GM23338 (cell line): ENCODE measurements around the gene DDX20. TPM values are rescaled to one million over a fixed set of nuclear protein-coding genes. Genes with fewer than 3 reads are reported as not detected.

Source experiments
- ATAC-seq: fragments of 200-7000 bp; cut with Tn5 transposase; 3 replicates; pipeline ENCODE4 v1.9.1; 2020
- DNase-seq: peaks from one replicate; pipeline ENCODE4 v3.0.0-alpha.2; 2015; ENCODE audit warnings: low spot score
- H2AFZ ChIP-seq: fragments of 200-600 bp; sonication (generic); 2 replicates; pipeline ENCODE4 v1.8.0; 2016; ENCODE audit warnings: antibody characterized with exemption, mild to moderate bottlenecking, moderate library complexity
- H3F3A ChIP-seq: fragments of 200-600 bp; sonication (generic); replicated peaks from 2 replicates; pipeline ENCODE4 v1.8.0; 2017; ENCODE audit warnings: antibody characterized with exemption, mixed run types, low read depth
- H3K27ac ChIP-seq: fragments of 200-600 bp; sonication (generic); 2 replicates; pipeline ENCODE4 v1.6.1; 2016; ENCODE audit warnings: low read depth
- H3K27me3 ChIP-seq: fragments of 200-600 bp; sonication (generic); 2 replicates; pipeline ENCODE4 v1.8.0; 2016; ENCODE audit warnings: mild to moderate bottlenecking, mixed run types, moderate library complexity; ENCODE audit not compliant: insufficient read depth
- H3K36me3 ChIP-seq: fragments of 200-600 bp; sonication (generic); 2 replicates; pipeline ENCODE4 v1.8.0; 2016; ENCODE audit warnings: mild to moderate bottlenecking; ENCODE audit not compliant: insufficient read depth
- H3K4me1 ChIP-seq: fragments of 200-600 bp; sonication (generic); 2 replicates; pipeline ENCODE4 v1.8.0; 2016; ENCODE audit warnings: mild to moderate bottlenecking, moderate library complexity; ENCODE audit not compliant: insufficient read depth
- H3K4me2 ChIP-seq: fragments of 200-600 bp; sonication (generic); 2 replicates; pipeline ENCODE4 v1.7.1; 2017; ENCODE audit warnings: mixed run types
- H3K4me3 ChIP-seq: fragments of 200-600 bp; sonication (generic); 2 replicates; pipeline ENCODE4 v1.6.1; 2016; ENCODE audit warnings: mixed run types
- H3K79me2 ChIP-seq: fragments of 200-600 bp; sonication (generic); replicated peaks from 2 replicates; pipeline ENCODE4 v1.8.0; 2017; ENCODE audit warnings: mild to moderate bottlenecking; ENCODE audit not compliant: insufficient read depth
- H3K9me2 ChIP-seq: fragments of 200-600 bp; sonication (generic); 2 replicates; pipeline ENCODE4 v1.8.0; 2017; ENCODE audit not compliant: insufficient read depth
- H4K20me1 ChIP-seq: fragments of 200-600 bp; sonication (generic); replicated peaks from 2 replicates; pipeline ENCODE4 v1.8.0; 2017; ENCODE audit warnings: mild to moderate bottlenecking; ENCODE audit not compliant: insufficient read depth
- H3K27ac Mint-ChIP-seq: 2 replicates; pipeline ENCODE4 v1.8.0; 2020; ENCODE audit warnings: inconsistent platforms, mild to moderate bottlenecking, moderate library complexity, mixed read lengths
- H3K27me3 Mint-ChIP-seq: 3 replicates; pipeline ENCODE4 v1.8.0; 2022; ENCODE audit warnings: low read depth, mild to moderate bottlenecking, moderate library complexity, mixed read lengths, inconsistent platforms; ENCODE audit not compliant: insufficient read depth, poor library complexity
- H3K36me3 Mint-ChIP-seq: 3 replicates; pipeline ENCODE4 v1.8.0; 2021; ENCODE audit warnings: low read depth, mild to moderate bottlenecking, inconsistent platforms, moderate library complexity, mixed read lengths
- H3K4me1 Mint-ChIP-seq: 3 replicates; pipeline ENCODE4 v1.8.0; 2020; ENCODE audit warnings: mild to moderate bottlenecking, inconsistent platforms, mixed read lengths
- H3K4me3 Mint-ChIP-seq: 3 replicates; pipeline ENCODE4 v1.8.0; 2021; ENCODE audit warnings: moderate library complexity, mild to moderate bottlenecking, inconsistent platforms, mixed read lengths
- H3K9me3 Mint-ChIP-seq: 3 replicates; pipeline ENCODE4 v1.8.0; 2020; ENCODE audit warnings: moderate library complexity, mild to moderate bottlenecking, inconsistent platforms, mixed read lengths
- CREB1 ChIP-seq: fragments of 250-450 bp; sonication (Bioruptor Pico); IDR thresholded peaks from 2 replicates; pipeline ENCODE4 v1.5.0; 2020; ENCODE audit warnings: low read depth, mild to moderate bottlenecking, moderate library complexity
- CTCF ChIP-seq, 2 experiments: fragments of 200-600 bp in 1 of 2; sonication (generic) in 1 of 2; conservative IDR thresholded peaks; 2 replicates each; pipeline versions ENCODE4 v1.5.1 to v1.6.1; 2016 to 2017; ENCODE audit warnings: antibody characterized with exemption in 2 of 2, low read depth in 2 of 2, mild to moderate bottlenecking in 2 of 2, moderate library complexity in 1 of 2
- ETS1 ChIP-seq: IDR thresholded peaks from 2 replicates; pipeline ENCODE4 v1.6.1; 2016; ENCODE audit warnings: antibody characterized with exemption
- EZH2 ChIP-seq: fragments of 200-600 bp; sonication (generic); IDR thresholded peaks from one replicate; pipeline ENCODE4 v1.8.0; 2017; ENCODE audit warnings: antibody characterized with exemption, mild to moderate bottlenecking, low read depth; ENCODE audit not compliant: unreplicated experiment
- EZH2phosphoT487 ChIP-seq: fragments of 200-600 bp; sonication (generic); IDR thresholded peaks from one replicate; pipeline ENCODE4 v1.8.1; 2018; ENCODE audit warnings: antibody characterized with exemption; ENCODE audit not compliant: unreplicated experiment
- JUNB ChIP-seq: IDR thresholded peaks from one replicate; pipeline ENCODE4 v1.6.1; 2016; ENCODE audit warnings: antibody characterized with exemption; ENCODE audit not compliant: unreplicated experiment
- NANOG ChIP-seq: IDR thresholded peaks from 2 replicates; pipeline ENCODE4 v1.6.1; 2016; ENCODE audit warnings: antibody characterized with exemption, borderline replicate concordance
- POLR2AphosphoS5 ChIP-seq: IDR thresholded peaks from 2 replicates; pipeline ENCODE4 v1.6.1; 2016; ENCODE audit warnings: antibody characterized with exemption, low read depth
- STAT1 ChIP-seq: IDR thresholded peaks from one replicate; pipeline ENCODE4 v1.6.1; 2016; ENCODE audit warnings: antibody characterized with exemption; ENCODE audit not compliant: unreplicated experiment
- ZNF114 ChIP-seq: fragments of 250-450 bp; sonication (Bioruptor Pico); IDR thresholded peaks from 2 replicates; pipeline ENCODE4 v1.5.0; 2020; ENCODE audit warnings: mild to moderate bottlenecking, moderate library complexity
- ZNF331 ChIP-seq: fragments of 250-450 bp; sonication (Bioruptor Pico); IDR thresholded peaks from 2 replicates; pipeline ENCODE4 v1.5.0; 2020; ENCODE audit warnings: low read depth, mild to moderate bottlenecking, moderate library complexity
- polyA plus RNA-seq: library from polyadenylated mRNA; unstranded; fragments of >200 nt; fragmentation: Nextera tagmentation; extraction: Ambion mirVana; gene quantifications from 2 replicates; pipeline ENCODE4 v1.2.1, GENCODE V29; 2016
- total RNA-seq: library from RNA; depleted of rRNA; stranded (reverse); fragments of >200 nt; shearing (Covaris generic); gene quantifications from 2 replicates; pipeline ENCODE4 v1.2.3, GENCODE V29; 2014
- TF ChIP-seq, protein P1 (sequence below): fragments of 250-450 bp; sonication (Bioruptor Pico); IDR thresholded peaks from 2 replicates; pipeline ENCODE4 v1.5.0; 2020; ENCODE audit warnings: mild to moderate bottlenecking, moderate library complexity
- TF ChIP-seq, protein P2 (sequence below): IDR thresholded peaks from one replicate; pipeline ENCODE4 v1.6.1; 2018; ENCODE audit warnings: antibody characterized with exemption; ENCODE audit not compliant: unreplicated experiment

Gene DDX20
- total and polyA plus RNA-seq, 2 experiments from 2014 or later: 11.9 to 54.4 TPM

GRCh38 chr1:111762332-111762731 is 6.6 kb downstream of the DDX20 start:
- no peak for ATAC-seq
- no peak overlapping the region for H3K27ac Mint-ChIP-seq
- peaks cover 4% of the 10 kb centered on the region; the same call in 2 of the 3 replicates for H3K4me1 Mint-ChIP-seq
- TF ChIP-seq STAT1: no peak
- no peak for TF ChIP-seq CTCF (conservative IDR thresholded peaks at IDR 0.05; ENCODE audit: low read depth in 2 of 2)
- TF ChIP-seq ETS1: no peak
- no peak for TF ChIP-seq EZH2phosphoT487
- no peak for TF ChIP-seq EZH2
- no peak for TF ChIP-seq CREB1 (CRISPR knock-in tag)
- no peak for TF ChIP-seq ZNF114 (CRISPR knock-in tag)
- TF ChIP-seq POLR2AphosphoS5: no peak
- TF ChIP-seq ZNF331 (CRISPR knock-in tag): no peak
- no peak for TF ChIP-seq JUNB
- TF ChIP-seq, protein P1, sequence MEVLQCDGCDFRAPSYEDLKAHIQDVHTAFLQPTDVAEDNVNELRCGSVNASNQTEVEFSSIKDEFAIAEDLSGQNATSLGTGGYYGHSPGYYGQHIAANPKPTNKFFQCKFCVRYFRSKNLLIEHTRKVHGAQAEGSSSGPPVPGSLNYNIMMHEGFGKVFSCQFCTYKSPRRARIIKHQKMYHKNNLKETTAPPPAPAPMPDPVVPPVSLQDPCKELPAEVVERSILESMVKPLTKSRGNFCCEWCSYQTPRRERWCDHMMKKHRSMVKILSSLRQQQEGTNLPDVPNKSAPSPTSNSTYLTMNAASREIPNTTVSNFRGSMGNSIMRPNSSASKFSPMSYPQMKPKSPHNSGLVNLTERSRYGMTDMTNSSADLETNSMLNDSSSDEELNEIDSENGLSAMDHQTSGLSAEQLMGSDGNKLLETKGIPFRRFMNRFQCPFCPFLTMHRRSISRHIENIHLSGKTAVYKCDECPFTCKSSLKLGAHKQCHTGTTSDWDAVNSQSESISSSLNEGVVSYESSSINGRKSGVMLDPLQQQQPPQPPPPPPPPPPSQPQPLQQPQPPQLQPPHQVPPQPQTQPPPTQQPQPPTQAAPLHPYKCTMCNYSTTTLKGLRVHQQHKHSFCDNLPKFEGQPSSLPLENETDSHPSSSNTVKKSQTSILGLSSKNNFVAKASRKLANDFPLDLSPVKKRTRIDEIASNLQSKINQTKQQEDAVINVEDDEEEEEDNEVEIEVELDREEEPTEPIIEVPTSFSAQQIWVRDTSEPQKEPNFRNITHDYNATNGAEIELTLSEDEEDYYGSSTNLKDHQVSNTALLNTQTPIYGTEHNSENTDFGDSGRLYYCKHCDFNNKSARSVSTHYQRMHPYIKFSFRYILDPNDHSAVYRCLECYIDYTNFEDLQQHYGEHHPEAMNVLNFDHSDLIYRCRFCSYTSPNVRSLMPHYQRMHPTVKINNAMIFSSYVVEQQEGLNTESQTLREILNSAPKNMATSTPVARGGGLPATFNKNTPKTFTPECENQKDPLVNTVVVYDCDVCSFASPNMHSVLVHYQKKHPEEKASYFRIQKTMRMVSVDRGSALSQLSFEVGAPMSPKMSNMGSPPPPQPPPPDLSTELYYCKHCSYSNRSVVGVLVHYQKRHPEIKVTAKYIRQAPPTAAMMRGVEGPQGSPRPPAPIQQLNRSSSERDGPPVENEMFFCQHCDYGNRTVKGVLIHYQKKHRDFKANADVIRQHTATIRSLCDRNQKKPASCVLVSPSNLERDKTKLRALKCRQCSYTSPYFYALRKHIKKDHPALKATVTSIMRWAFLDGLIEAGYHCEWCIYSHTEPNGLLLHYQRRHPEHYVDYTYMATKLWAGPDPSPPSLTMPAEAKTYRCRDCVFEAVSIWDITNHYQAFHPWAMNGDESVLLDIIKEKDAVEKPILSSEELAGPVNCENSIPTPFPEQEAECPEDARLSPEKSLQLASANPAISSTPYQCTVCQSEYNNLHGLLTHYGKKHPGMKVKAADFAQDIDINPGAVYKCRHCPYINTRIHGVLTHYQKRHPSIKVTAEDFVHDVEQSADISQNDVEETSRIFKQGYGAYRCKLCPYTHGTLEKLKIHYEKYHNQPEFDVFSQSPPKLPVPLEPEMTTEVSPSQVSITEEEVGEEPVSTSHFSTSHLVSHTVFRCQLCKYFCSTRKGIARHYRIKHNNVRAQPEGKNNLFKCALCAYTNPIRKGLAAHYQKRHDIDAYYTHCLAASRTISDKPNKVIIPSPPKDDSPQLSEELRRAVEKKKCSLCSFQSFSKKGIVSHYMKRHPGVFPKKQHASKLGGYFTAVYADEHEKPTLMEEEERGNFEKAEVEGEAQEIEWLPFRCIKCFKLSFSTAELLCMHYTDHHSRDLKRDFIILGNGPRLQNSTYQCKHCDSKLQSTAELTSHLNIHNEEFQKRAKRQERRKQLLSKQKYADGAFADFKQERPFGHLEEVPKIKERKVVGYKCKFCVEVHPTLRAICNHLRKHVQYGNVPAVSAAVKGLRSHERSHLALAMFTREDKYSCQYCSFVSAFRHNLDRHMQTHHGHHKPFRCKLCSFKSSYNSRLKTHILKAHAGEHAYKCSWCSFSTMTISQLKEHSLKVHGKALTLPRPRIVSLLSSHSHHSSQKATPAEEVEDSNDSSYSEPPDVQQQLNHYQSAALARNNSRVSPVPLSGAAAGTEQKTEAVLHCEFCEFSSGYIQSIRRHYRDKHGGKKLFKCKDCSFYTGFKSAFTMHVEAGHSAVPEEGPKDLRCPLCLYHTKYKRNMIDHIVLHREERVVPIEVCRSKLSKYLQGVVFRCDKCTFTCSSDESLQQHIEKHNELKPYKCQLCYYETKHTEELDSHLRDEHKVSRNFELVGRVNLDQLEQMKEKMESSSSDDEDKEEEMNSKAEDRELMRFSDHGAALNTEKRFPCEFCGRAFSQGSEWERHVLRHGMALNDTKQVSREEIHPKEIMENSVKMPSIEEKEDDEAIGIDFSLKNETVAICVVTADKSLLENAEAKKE (CRISPR knock-in tag): no peak
- TF ChIP-seq, protein P2, sequence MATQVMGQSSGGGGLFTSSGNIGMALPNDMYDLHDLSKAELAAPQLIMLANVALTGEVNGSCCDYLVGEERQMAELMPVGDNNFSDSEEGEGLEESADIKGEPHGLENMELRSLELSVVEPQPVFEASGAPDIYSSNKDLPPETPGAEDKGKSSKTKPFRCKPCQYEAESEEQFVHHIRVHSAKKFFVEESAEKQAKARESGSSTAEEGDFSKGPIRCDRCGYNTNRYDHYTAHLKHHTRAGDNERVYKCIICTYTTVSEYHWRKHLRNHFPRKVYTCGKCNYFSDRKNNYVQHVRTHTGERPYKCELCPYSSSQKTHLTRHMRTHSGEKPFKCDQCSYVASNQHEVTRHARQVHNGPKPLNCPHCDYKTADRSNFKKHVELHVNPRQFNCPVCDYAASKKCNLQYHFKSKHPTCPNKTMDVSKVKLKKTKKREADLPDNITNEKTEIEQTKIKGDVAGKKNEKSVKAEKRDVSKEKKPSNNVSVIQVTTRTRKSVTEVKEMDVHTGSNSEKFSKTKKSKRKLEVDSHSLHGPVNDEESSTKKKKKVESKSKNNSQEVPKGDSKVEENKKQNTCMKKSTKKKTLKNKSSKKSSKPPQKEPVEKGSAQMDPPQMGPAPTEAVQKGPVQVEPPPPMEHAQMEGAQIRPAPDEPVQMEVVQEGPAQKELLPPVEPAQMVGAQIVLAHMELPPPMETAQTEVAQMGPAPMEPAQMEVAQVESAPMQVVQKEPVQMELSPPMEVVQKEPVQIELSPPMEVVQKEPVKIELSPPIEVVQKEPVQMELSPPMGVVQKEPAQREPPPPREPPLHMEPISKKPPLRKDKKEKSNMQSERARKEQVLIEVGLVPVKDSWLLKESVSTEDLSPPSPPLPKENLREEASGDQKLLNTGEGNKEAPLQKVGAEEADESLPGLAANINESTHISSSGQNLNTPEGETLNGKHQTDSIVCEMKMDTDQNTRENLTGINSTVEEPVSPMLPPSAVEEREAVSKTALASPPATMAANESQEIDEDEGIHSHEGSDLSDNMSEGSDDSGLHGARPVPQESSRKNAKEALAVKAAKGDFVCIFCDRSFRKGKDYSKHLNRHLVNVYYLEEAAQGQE: no peak
- TF ChIP-seq NANOG: no peak
- no peak overlapping the region for H2AFZ ChIP-seq
- DNase-seq: no peak
- H3K27me3 ChIP-seq: no peaks in the 10 kb centered on the region
- no peaks in the 10 kb centered on the region; the same call in none of the 2 replicates for H4K20me1 ChIP-seq
- H3K36me3 ChIP-seq: peaks cover 63% of the 10 kb centered on the region
- no peak overlapping the region for H3K4me2 ChIP-seq
- no peak overlapping the region for H3K4me3 Mint-ChIP-seq
- no peak overlapping the region for H3K27ac ChIP-seq
- H3K27me3 Mint-ChIP-seq: peaks cover 3% of the 10 kb centered on the region
- H3K4me3 ChIP-seq: no peak overlapping the region
- no peaks in the 10 kb centered on the region for H3K9me2 ChIP-seq
- H3K4me1 ChIP-seq: no peaks in the 10 kb centered on the region
- peaks cover 86% of the 10 kb centered on the region for H3K36me3 Mint-ChIP-seq
- peaks cover 23% of the 10 kb centered on the region for H3K79me2 ChIP-seq
- H3K9me3 Mint-ChIP-seq: no peaks in the 10 kb centered on the region
- H3F3A ChIP-seq: no peaks in the 10 kb centered on the region
